Stimulated activated naive CD8-positive, alpha-beta T cell treated with anti-CD3 and anti-CD28 coated beads, Interleukin-15, Interleukin-2, amounts not matched to agents 100 U/mL and 50 U/mL, for 24 hours (primary cell): Measurements from ENCODE around the gene RPTOR.

Source experiments
- ATAC-seq: fragments of 150-1000 bp; cut with Tn5 transposase; one replicate; pipeline ENCODE4 v1.10.0; 2021
- DNase-seq: peaks from one replicate; pipeline ENCODE4 v3.0.0; 2021

RPTOR gene

DNA sequence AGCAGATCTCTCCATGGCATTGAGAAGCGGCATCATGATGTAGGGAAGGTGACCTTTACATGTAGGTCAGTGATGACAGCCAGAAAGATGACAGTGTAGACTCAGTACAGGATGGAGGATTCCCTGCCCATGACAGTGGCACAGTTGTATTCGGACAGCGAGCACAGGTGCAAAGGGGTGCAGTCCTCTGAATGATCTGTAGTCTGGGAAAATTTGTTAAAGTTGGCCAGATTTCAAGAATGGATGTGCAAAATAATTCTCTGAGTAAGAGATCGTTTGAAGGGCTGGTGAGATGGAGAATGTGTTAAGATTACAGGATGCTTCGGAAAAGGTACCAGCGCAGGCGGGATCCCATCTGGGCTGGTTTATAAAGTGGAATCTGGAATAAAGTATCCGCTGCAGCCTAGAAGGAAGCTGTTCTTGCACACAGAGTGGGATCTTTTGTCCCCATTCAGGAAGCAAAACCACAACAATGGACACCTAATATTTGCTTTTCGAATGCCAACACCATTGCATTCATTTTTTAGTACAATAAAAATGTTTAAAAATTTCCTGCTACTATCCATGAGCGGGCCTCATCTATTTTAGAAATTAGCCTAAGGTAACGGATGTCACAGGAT, 101.2 kb downstream of the RPTOR start:
- ATAC-seq: no peak
- no peak for DNase-seq

DNA sequence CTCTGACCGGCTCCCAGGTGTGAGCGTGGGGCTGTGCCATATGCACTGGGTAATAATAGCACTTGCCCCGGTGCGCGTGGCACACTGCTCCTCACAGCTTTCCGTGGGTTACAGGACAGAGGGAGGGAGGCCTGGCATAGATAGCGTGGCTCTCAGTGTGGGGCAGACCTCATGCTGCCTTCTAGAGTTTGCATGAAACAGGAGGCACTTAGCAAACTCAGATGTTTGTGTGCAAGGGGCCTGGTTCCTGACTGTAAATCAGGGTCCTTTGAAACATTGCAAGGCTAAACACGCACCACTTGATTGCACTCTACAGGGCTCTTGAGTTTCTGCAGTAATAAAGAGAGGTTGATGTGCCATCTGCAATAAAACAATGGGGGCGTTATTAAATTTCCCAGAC, 101.7 kb downstream of the RPTOR start:
- no peak for DNase-seq
- ATAC-seq: no peak

DNA sequence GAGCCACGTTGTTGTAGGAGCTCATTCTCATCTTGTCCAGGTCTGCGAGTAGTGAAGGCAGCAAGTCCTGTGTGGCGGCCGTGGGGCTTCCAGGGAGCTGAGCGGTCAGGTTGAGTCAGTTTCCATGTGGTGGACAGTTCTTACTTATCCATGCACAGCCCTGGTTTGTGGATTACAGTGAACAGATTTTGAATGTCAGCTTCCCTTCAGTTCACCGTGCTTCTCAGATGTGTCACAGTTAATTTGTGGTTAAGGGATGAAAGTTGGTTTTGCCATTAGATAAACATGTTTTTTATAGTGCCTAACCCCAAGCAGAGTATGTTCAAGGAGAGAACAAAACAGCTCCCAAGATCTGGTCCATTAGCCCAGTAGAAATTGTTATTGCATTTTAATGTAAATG, 103.1 kb downstream of the RPTOR start:
- ATAC-seq (peak; percentile 47), DNase-seq (peak; percentile 37)

DNA sequence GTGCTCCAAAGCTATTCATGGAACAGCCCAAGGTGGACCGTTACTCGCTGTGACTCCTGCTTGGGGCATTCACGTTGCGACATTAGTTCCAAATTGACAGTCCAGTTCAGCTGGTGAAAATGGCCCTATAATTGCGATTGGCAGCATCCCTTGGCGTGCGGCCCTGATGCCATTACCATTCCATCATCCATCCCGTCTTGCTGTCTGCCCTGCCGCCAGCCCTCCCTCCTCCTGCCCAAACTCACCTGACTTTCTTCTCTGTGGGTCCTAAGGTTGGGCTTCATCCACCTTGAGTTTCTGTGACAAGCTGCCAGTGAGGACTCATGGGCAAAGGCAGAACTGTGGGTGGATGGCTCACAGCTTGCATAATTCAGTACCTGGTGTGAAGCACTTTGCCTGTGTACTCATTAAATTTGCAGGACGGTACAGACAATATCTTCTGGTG, 104.6 kb downstream of the RPTOR start:
- no peak for DNase-seq

DNA sequence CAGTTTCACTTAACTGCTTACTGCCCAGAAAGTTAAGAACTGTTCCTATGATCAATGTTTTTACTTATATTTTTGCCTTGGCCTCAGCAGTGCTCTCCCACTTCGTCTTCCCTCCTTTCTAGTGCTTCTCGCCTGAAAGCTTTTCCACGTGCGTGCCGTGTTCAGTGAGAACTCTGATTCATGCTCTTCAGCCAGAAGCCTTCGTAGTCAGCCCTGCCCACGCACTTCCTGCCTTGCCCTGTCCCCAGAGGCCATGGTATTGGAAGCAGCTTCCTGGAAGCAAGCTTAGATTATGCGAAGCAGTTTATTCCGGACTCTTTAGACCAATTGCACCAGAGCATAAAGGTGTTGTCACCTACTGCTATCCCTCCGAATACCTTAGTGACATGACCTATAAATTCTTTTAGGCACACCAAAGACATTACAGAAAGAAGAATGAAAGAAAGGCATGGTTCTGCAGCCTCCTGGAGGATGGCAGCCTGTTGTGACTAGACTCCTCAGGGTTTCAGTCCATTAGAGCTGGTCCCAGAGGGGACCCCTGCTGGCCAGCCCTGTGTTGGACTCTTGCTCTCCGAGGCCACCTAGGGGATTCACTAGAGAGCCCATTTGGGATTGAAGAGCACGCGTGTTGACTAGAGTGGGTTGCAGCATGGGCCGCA, 105.2 kb downstream of the RPTOR start:
- DNase-seq: peak; percentile 83
- peak; percentile 83 for ATAC-seq

More for the DNA sequence above, 104.6 kb downstream of the RPTOR start:
- peak; percentile 34 for ATAC-seq

DNA sequence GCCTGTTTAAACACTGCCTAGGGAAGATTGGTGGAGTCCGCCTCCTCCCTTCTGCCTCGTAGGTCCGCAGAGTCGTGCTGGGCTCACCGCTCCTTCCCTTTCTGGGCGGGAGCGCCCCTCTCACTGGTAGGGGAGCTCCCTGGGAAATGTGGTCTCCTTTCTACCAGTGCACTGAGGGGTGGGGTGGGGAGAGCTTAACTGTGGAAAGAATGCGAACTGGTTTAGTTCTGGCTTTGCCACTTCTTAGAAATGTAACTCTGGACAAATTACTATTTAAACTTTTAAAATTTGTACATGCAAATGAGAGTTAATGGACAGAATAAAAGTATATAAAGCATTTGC, 105.7 kb downstream of the RPTOR start:
- no peak for ATAC-seq

DNA sequence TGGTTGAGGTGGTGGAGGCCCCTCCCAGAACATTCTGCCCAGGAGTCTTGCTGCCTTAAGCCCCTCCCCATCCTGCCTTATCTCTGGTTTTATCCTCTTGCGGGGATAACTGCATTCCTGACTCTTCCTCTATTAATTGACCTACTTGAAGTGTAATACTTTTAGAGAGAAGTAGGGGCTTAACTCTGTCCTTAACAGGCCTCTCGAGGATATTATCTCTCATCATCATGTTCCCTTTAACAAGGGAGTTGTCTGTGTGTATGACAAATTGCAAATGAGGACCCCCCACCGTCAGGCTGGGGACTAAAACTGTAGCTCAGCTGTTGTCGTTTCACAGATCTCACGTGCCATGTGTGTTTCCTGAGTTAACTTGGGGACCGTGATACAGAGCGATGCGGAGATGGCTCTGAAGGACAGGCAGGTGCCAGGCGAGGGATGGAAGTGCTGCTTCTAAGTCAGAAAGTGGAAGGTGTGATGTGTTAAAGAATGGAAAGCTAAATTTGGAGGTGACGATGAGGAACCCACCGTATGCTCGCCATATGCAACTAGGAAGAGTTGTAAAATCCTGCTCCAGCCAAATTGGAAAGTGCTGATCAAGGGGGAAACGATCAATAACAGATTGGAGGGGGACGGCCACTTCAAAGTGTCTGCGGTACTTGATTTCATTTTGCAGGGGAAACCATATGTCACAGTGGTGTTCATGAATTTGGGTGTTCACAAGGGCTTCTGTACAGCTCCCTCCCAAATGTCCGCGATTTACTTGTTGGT, 106.3 kb downstream of the RPTOR start:
- ATAC-seq (no peak), DNase-seq (no peak)

More for the DNA sequence above, 105.7 kb downstream of the RPTOR start:
- DNase-seq: no peak

DNA sequence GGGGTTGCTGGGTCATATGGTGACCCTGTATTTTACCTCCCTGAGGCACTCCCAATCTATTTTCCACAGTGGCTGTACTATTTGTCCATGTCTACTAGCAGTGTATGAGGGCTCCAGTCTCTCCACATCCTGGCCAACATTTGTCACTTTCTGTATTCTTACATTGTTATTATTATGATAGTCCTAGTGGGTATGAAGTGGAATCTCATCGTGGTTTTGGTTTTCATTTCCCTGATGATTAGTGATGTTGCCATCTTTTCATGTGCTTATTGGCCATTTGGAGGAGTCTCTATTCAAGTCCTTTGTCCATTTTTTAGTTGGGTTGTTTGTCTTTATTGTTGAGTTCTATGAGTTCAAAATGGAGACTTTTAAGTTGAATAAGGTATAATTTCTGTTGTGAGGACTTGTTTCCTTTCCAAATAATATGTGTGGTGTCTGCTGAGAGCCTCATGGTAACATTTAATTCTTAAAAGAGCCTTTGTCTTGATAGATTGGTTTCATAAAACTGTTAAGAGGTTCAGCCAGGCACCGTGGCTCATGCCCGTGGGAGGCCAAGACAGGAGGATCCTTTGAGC, 108.2 kb downstream of the RPTOR start:
- ATAC-seq: no peak
- no peak for DNase-seq

DNA sequence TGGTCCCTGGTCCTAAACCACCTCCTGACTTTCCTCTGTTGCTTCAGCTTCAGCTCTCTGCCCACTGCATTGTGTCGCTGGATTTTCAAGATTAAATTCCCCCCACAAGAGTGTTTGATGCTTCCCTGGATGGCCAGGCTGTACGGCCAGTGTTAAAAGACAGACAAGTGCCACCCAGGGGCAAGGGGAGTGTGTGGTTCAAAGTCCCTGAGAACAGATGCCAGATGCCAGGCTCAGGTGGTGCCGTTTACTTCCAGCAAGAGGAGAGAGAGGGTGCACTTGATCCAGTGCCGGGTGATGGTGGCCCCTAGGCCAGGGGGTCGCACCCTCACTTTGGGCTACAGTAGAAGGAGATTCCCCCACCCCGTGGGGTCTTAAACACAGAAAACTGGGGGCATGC, 109.2 kb downstream of the RPTOR start:
- no peak for ATAC-seq
- DNase-seq: no peak

DNA sequence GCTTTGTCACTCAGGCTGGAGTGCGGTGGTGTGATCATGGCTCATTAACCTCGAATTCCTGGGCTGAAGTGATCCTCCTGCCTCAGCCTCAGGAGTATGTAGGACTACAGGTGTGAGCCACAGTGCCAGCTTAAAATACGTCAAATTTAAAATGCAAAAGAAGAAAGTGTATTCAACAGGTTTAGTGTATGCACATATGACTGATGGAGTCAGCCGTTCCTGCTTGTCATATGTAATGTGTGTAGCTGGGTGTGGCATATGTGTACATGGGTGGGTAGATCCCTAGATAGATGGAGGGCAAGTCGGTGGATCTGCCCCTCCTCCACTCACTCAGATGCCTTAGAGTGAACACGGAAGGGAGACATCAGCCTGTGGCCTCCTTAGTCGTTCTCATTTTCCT, 111.0 kb downstream of the RPTOR start:
- ATAC-seq: no peak
- no peak for DNase-seq

DNA sequence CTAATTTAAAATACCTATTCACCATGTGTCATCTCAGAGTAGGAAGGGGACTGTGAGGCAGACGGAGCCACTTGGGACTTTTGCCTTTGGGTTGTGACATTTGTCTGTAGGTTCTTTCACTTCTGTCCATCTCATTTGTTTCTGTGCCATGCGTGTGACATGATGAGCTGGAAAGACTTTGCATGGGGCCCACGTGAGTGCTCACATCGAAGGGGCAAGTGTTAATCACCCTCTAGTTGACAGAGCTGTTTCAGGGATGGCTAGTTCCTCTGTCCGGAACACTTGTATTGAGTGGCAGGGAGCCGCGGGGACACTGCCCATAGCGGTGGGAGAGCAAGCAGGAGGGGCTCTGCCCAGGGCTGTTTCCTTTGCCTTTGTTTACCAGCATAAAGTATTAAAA, 112.0 kb downstream of the RPTOR start:
- ATAC-seq (peak; percentile 78), DNase-seq (no peak)

DNA sequence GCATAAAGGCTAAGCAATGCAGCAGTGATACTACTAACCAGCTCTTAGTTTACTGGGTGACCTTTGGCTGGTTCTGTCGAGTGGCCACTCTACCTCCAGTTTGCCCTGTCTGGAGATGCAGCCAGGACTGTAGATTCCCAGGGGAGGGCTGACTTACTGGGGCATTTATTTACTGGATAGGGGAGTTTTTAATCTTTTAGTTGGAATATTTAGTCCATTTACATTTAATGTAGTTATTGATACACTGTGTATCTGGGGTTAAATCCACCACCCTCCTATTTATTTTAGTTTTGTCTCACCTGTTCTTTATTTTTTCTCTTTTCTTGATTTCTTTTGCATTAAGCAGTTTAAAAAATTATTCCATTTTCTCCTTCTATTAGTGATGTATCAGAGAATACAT, 112.9 kb downstream of the RPTOR start:
- no peak for DNase-seq
- no peak for ATAC-seq

DNA sequence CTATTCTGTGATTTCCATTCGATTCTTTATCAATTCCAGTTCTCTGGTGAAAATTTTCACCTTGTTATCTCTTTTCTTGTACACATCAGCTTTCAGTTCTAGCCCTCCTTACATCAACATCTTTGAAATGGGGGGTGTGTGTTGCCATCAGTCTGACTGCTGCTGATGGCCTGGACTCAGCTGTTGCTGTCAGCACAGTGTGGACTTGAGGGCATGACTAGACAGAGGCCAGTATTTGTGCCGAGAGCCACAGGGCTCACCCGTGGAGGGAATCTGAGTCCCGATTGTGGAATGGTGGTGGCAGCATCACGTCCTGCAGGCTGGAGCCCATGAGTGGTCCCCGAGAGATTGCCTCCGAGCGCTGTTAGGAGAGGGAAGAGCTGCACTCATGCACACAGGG, 114.2 kb downstream of the RPTOR start:
- no peak for DNase-seq
- ATAC-seq: no peak

DNA sequence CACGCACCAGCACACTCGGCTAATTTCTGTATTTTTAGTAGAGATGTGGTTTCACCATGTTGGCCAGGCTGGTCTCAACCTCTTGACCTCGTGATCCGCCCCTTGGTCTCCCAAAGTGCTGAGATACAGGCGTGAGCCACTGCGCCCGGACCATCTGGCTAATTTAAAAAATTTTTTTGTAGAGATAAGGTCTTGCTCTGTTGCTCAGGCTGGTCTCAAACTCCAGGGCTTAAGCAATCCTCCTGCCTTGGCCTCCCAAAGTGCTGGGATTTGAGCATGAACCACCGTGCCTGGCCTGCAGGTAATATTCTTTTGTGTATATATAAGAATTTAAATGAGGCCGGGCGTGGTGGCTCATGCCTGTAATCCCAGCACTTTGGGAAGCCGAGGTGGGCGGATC, 115.0 kb downstream of the RPTOR start:
- no peak for ATAC-seq
- DNase-seq: no peak

DNA sequence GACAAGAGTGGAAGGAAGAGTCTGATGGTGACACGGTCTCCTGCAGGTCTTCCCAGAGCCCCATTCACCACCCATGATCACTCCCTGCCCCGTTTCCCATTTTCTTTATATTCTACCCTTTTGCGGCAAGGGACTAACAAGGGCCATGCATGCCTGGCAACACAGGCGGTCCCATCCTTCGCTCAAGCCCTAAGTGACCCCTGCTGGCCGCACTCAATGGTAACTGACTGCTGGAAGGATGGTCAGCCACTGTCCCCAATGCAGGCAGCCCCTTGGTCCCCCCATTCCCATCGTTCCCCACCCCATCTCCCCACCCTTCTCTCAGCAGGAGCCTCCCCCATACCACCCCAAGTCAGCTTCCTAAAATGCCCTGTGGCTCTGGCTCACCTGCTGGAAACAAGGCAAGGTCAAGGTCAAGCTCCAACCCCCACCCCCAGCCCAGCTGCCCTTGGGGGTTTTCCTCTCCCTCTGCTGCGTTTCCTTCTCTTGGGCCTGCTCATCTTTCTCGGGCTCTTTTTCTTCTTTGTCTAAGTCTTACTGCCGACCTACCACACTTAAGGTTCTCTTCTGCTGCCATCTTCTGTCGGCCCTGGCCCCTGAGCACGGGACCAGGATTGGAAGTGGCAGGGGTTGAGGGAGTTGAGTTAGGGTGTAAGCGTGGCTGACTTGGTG, 116.0 kb downstream of the RPTOR start:
- DNase-seq (no peak), ATAC-seq (no peak)

DNA sequence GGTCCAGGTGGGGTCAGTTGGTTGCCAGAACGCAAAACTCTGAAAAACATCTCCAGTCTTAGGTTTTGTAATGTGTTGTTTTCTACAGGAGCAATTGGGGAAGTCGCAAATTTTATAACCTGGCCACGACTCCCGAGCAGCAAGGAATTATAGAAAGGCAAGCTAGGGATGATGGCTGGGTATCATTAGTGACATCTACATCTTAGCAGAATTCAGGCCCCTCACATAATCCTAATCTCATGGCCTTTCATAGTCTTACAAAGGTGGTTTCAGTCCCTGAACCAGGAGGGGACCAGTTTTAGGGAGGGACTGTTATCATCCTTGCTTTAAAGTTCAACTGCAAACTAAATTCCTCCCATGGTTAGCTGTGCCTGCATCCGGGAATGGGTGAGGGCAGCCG, 117.9 kb downstream of the RPTOR start:
- DNase-seq (no peak), ATAC-seq (no peak)

DNA sequence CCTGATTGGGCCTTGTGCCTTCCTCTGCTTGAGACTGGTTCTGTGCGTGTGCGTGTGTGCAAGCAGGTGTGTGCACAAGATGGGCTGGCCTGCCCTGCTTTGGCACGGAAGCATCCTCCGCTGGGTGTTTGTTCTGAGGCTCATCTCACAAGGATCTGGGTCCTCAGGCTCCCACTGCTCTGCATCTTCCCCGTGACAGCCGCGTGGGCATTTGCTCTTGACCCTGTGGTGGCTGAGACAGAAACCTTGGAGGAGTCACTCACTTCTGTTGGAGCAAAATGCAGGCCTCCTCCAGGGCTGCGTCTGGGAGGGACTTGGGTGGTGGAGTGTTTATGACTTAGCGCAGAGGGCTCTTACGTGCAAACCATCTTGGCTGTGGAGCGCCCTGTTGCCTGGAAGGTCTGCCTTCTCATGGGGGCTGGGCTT, 119.2 kb downstream of the RPTOR start:
- peak; percentile 51 for DNase-seq
- peak; percentile 76 for ATAC-seq

DNA sequence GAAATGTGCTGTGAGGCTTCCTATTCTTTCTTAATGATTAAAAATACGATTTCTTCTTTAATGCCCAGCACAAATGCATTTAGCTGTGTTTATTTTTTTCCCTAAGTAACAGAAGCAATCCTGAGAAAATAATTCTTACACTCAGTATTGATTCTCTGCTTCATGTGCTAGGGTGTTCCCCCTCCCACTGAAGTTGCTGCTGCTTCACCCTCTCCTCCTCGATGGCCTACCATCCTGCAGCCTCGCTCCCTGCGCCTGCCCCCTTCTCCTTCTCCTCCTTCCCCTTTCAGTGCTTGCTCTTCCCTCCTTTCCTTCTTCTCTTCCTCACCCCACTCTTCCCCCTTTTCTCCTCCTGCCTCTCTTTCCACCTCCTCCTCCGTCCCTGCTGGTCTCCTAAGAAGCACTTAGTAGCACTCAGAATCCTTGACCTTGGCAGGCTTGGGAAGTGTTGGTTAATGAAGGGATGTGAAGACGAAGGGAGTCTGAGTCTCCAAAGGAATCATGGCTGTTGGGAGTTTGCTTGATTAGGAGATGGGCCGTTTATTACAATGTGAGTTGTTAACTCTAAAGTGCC, 119.7 kb downstream of the RPTOR start:
- ATAC-seq: peak; percentile 29
- DNase-seq: no peak

DNA sequence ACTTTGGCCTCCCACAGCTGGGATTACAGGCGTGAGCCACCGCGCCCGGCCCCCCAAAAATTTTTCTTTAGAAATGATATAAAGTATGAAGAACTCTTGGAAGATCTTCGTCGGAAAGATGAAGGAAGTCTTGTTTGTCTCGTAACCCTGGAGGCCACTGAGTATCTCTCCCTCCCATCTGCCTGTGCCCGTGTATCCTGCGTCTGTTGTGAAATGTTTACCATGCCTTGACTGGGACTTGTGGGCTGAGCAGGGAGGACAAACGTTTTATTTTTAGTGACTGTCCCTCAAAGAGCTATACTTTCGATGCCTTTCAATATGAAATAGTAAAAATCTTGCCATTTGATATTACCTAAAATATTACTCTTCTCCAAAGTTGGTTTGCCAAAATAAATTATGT, 121.2 kb downstream of the RPTOR start:
- no peak for DNase-seq

DNA sequence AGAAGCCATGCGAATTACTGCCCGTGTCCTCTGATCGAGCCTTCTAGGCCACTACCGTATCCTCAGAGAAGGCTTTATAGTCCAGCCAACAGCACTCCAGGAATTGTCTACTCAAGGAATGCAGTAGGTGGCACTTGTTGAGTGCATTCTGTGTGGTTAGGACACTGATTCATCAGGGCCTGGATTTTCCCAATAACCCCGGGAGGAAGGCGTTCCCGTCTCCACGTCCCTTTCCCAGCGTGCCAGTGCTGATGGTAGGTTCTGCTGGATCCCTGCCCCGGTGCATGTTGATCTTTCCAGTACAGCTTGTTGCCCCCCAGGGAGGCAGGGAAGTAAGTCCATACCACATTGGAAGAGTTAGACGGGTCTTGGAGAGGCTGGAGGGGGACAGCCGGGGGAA, 122.2 kb downstream of the RPTOR start:
- no peak for ATAC-seq
- DNase-seq: no peak

More for the DNA sequence above, 121.2 kb downstream of the RPTOR start:
- no peak for ATAC-seq

DNA sequence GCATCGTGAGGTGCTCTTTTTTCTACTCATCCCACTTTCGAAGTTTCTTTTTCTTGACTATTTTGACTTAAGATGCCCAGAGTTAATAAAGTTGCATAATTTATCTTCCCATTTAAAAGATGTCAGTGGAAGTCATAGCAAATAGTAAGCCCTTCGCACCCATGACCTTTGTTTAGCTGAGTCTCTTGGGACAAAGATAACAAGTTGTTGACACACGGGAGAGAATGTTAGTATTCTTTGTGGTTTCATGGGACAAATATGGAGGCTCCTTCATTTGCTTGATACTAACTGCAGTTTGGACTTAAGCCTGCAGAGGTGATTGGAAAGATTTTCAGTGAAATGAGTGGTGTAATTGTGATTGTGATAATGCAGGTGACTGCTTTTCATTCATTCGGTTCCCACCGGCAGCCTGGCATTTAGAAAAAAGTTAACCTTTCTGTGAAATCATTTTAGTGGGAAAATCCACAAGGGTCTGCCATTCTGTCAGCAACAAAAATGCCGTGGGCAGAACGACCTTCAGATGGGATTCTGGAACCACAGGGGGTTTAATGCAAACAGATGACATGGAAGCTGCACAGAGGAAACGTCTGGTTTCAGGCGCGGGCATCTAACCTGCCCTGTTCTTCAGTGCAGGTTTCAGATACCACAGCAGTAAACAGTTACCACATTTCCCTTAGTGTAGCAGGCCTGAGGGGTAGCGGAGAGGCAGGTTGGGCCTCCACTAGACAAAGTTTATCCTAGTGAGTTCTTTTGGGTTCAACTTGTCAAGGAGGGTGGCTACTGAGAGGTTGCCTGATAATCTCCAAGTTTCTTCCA, 123.0 kb downstream of the RPTOR start:
- ATAC-seq: peak; percentile 62

More for the DNA sequence above, 123.0 kb downstream of the RPTOR start:
- peak; percentile 39 for DNase-seq
